GM18499 (cell line): ENCODE measurements around the gene FOXJ1.

Experiments used
- ATAC-seq: cut with Tn5 transposase; IDR thresholded peaks from one replicate; pipeline ENCODE4 v1.9.1; 2021; ENCODE audit warnings: moderate number of reproducible peaks; ENCODE audit not compliant: insufficient read depth, unreplicated experiment

Gene FOXJ1

GRCh38 chr17:76145231-76146052 lies 4.4 kb upstream of the FOXJ1 start:
- ATAC-seq, result no peak

GRCh38 chr17:76142585-76143041 lies 1.6 kb upstream of the FOXJ1 start:
- no peak for ATAC-seq

- ATAC-seq, result no peak
These were observed 1.1 kb upstream of the FOXJ1 start for GRCh38 chr17:76142039-76142584.

- ATAC-seq, result no peak
These were observed 309 bp downstream of the FOXJ1 start for GRCh38 chr17:76140661-76141211.

- no peak for ATAC-seq
These were observed 1.0 kb downstream of the FOXJ1 start for GRCh38 chr17:76139801-76140660.

- no peak for ATAC-seq
These were observed 1.9 kb downstream of the FOXJ1 start for GRCh38 chr17:76138896-76139752.

- ATAC-seq, result no peak
These were observed 2.7 kb downstream of the FOXJ1 start for GRCh38 chr17:76138234-76138895.

- ATAC-seq, result no peak
These were observed 3.5 kb downstream of the FOXJ1 start for GRCh38 chr17:76137351-76138233.

- no peak for ATAC-seq
These were observed 4.1 kb downstream of the FOXJ1 start for GRCh38 chr17:76137001-76137350.

GRCh38 chr17:76136276-76137000 lies 4.6 kb downstream of the FOXJ1 start:
- no peak for ATAC-seq

- no peak for ATAC-seq
These were observed 5.2 kb downstream of the FOXJ1 start for GRCh38 chr17:76135810-76136188.

GRCh38 chr17:76134911-76135809 lies 5.9 kb downstream of the FOXJ1 start:
- no peak for ATAC-seq

- ATAC-seq, result no peak
These were observed 8.3 kb downstream of the FOXJ1 start for GRCh38 chr17:76132574-76133338.

- no peak for ATAC-seq
These were observed 9.1 kb downstream of the FOXJ1 start for GRCh38 chr17:76131692-76132573.

GRCh38 chr17:76131051-76131691 lies 9.9 kb downstream of the FOXJ1 start:
- ATAC-seq, result no peak
